ENCODE measurements around the gene GSE1. TPM values are rescaled to one million over a fixed set of nuclear protein-coding genes. Genes with fewer than 3 reads are reported as not detected.
A peak's percentile ranks its signal among the peaks of the same experiment; 100 is the strongest.

Gene GSE1
- total and polyA plus RNA-seq, 9 of the 15 experiments (the other 6 are each of a cell fraction or from before 2014, with no cell fraction given), result 12.2 to 244 (median 57.9) TPM

GRCh38 chr16:85573696-85574641 lies 39.2 kb upstream of the GSE1 start (continued):
- TF ChIP-seq ZNF395 (CRISPR knock-in tag; IDR thresholded peaks at IDR 0.05) (no peak; the same call in 1 of the 2 replicates), SMARCC2 (IDR thresholded peaks at IDR 0.05; ENCODE audit: low read depth) (0 out of 2 replicates have a peak, but pooled peaks have one; percentile 13), ETS2 (tag; IDR thresholded peaks at IDR 0.05; ENCODE audit: borderline replicate concordance, poor library complexity, severe bottlenecking) (no peak), RBBP5 (IDR thresholded peaks at IDR 0.05; ENCODE audit: borderline replicate concordance, insufficient read depth, low read length, poor library complexity, severe bottlenecking) (peak; percentile 88), PML (IDR thresholded peaks at IDR 0.05; ENCODE audit: low read length) (0 out of 2 replicates have a peak, but pooled peaks have one; percentile 31), MCM2 (IDR thresholded peaks at IDR 0.05; ENCODE audit: low read depth) (no peak), TRIM24 (IDR thresholded peaks at IDR 0.05) (no peak), POLR2A (conservative IDR thresholded peaks at IDR 0.05) (0 out of 2 replicates have a peak, but pooled peaks have one; percentile 37), RBM25 (IDR thresholded peaks at IDR 0.05; ENCODE audit: low read depth, low read length, severe bottlenecking) (peak; percentile 58), RBM14 (IDR thresholded peaks at IDR 0.05; ENCODE audit: borderline replicate concordance, insufficient read depth, low read depth, low read length) (no peak), SPI1 (IDR thresholded peaks at IDR 0.05; ENCODE audit: borderline replicate concordance, low read depth, low read length) (0 out of 2 replicates have a peak, but pooled peaks have one; percentile 17)
